SK-N-SH (cell line): ENCODE results near the gene TM2D3.
A peak's percentile ranks its signal among the peaks of the same experiment; 100 is the strongest.

Source experiments
- EP300 ChIP-seq, 2 experiments: IDR thresholded peaks; 2 replicates each; pipeline versions ENCODE4 v1.4.0 to v1.6.1; 2012; ENCODE audit warnings: borderline replicate concordance in 1 of 2, low read depth in 1 of 2, low read length in 1 of 2
- GABPA ChIP-seq: IDR thresholded peaks from 2 replicates; pipeline ENCODE4 v1.4.0; 2012; ENCODE audit warnings: low read depth, mild to moderate bottlenecking
- JUND ChIP-seq: IDR thresholded peaks from 2 replicates; pipeline ENCODE4 v1.4.0; 2012
- MXI1 ChIP-seq: IDR thresholded peaks from 2 replicates; pipeline ENCODE4 v1.6.1; 2012; ENCODE audit warnings: mild to moderate bottlenecking, low read depth, low read length, improper control_type of control experiment
- RCOR1 ChIP-seq: fragments of 150-350 bp; IDR thresholded peaks from 2 replicates; pipeline ENCODE4 v1.6.1; 2017; ENCODE audit warnings: antibody characterized with exemption, low read length
- TF ChIP-seq, protein P1 (sequence below): fragments of 200-600 bp; sonication (generic); IDR thresholded peaks from 2 replicates; pipeline ENCODE4 v1.6.1; 2017; ENCODE audit warnings: antibody characterized with exemption, mild to moderate bottlenecking, moderate library complexity
- TF ChIP-seq, protein P2 (sequence below): IDR thresholded peaks from 2 replicates; pipeline ENCODE4 v1.4.0; 2012; ENCODE audit warnings: low read depth, borderline replicate concordance
- TF ChIP-seq, protein P3 (sequence below): IDR thresholded peaks from 2 replicates; pipeline ENCODE4 v1.4.0; 2012; ENCODE audit warnings: low read depth, borderline replicate concordance
- TF ChIP-seq, protein P4 (sequence below): IDR thresholded peaks from 2 replicates; pipeline ENCODE4 v1.4.0; 2012; ENCODE audit warnings: low read depth

DNA sequence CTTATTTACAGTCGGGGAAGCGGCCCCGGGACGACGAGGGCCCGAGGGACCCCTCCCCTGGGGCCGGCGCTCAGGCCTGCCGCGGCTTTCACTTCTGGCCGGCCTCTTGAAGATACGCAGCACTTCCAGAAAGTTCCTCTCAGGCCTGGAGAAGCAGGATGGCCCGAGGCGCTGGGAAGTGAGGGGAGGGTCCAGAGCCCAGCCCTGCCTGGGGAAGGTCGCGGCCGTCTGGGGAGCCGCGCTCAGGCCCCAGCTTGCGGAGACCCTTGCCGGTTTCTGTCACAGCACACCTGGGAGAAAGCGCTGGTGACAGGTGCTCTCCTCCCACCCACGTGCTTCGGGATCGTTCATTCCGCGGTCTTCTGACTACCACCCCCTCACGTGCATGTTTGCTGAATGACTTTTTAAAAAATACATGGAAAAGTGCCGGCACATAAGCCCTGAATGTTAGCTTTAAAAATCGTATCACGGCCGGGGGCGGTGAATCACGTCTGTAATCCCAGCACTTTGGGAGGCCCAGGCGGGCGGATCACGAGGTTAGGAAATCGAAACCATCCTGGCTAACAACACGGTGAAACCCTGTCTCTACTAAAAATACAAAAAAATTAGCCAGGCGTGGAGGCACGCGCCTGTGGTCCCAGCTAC, 727 bp upstream of the TM2D3 start:
- peak; percentile 73; the same call in 1 of the 2 replicates for TF ChIP-seq MXI1
- TF ChIP-seq, protein P1, sequence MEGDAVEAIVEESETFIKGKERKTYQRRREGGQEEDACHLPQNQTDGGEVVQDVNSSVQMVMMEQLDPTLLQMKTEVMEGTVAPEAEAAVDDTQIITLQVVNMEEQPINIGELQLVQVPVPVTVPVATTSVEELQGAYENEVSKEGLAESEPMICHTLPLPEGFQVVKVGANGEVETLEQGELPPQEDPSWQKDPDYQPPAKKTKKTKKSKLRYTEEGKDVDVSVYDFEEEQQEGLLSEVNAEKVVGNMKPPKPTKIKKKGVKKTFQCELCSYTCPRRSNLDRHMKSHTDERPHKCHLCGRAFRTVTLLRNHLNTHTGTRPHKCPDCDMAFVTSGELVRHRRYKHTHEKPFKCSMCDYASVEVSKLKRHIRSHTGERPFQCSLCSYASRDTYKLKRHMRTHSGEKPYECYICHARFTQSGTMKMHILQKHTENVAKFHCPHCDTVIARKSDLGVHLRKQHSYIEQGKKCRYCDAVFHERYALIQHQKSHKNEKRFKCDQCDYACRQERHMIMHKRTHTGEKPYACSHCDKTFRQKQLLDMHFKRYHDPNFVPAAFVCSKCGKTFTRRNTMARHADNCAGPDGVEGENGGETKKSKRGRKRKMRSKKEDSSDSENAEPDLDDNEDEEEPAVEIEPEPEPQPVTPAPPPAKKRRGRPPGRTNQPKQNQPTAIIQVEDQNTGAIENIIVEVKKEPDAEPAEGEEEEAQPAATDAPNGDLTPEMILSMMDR, result no peak
- TF ChIP-seq, protein P2, sequence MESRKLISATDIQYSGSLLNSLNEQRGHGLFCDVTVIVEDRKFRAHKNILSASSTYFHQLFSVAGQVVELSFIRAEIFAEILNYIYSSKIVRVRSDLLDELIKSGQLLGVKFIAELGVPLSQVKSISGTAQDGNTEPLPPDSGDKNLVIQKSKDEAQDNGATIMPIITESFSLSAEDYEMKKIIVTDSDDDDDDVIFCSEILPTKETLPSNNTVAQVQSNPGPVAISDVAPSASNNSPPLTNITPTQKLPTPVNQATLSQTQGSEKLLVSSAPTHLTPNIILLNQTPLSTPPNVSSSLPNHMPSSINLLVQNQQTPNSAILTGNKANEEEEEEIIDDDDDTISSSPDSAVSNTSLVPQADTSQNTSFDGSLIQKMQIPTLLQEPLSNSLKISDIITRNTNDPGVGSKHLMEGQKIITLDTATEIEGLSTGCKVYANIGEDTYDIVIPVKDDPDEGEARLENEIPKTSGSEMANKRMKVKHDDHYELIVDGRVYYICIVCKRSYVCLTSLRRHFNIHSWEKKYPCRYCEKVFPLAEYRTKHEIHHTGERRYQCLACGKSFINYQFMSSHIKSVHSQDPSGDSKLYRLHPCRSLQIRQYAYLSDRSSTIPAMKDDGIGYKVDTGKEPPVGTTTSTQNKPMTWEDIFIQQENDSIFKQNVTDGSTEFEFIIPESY, result no peak
- TF ChIP-seq, protein P3, sequence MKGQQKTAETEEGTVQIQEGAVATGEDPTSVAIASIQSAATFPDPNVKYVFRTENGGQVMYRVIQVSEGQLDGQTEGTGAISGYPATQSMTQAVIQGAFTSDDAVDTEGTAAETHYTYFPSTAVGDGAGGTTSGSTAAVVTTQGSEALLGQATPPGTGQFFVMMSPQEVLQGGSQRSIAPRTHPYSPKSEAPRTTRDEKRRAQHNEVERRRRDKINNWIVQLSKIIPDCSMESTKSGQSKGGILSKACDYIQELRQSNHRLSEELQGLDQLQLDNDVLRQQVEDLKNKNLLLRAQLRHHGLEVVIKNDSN, result no peak
- TF ChIP-seq, protein P4, sequence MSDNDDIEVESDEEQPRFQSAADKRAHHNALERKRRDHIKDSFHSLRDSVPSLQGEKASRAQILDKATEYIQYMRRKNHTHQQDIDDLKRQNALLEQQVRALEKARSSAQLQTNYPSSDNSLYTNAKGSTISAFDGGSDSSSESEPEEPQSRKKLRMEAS, result no peak
- no peak for TF ChIP-seq RCOR1
- no peak for TF ChIP-seq JUND
- no peak for TF ChIP-seq EP300 (IDR thresholded peaks at IDR 0.05; ENCODE audit: borderline replicate concordance in 1 of 2, low read depth in 1 of 2, low read length in 1 of 2)
- TF ChIP-seq GABPA, result no peak
